ENCODE results near the gene PDZD8.

Gene PDZD8

DNA sequence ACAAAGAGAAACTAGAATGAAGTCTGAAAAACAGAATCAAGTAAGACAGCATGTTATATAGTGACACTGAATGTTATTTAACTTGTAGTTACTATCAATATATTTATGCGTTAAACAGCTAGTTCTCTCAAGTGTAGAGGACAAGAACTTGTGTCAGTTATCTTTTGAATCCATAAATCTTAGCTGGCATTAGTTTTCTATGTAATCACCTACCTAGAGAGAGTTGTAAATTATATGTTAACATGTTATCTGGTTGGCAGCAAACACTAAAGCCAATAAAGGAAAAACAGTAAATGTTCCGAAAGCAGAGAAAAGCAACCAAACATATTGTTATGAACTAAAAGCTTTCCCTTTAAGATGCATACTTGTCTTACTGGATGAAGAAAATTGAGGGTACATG lies 97.6 kb downstream of the PDZD8 start:
- no peak for DNase-seq

- no peak for DNase-seq
These were observed 100.1 kb downstream of the PDZD8 start for GRCh38 chr10:117275121-117275520.

GRCh38 chr10:117274509-117274908 lies 100.7 kb downstream of the PDZD8 start:
- DNase-seq: no peak

DNA sequence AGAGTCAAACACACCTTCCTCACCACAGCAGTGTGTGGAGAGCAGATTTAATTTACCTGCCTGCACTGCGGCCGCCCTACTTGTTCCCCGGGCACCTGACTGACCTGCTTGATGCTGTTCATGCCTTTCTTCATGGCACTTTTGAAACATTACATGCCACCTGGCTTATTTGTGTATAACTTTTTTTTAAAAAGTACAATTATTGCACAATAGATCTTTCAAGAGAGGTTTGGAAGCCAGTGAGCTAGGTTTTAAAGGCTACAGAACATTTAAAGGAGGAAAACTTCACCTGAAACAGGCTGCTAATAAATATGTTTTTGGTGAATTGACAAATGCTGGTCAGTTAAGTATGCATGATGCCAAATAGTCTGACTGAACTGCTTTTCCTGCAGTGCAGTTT lies 101.3 kb downstream of the PDZD8 start:
- DNase-seq: no peak

- DNase-seq: no peak
These were observed 102.8 kb downstream of the PDZD8 start for GRCh38 chr10:117272195-117273076.

- DNase-seq: no peak
These were observed 103.8 kb downstream of the PDZD8 start for GRCh38 chr10:117271427-117271826.

- DNase-seq: no peak
These were observed 106.3 kb downstream of the PDZD8 start for GRCh38 chr10:117268907-117269306.

DNA sequence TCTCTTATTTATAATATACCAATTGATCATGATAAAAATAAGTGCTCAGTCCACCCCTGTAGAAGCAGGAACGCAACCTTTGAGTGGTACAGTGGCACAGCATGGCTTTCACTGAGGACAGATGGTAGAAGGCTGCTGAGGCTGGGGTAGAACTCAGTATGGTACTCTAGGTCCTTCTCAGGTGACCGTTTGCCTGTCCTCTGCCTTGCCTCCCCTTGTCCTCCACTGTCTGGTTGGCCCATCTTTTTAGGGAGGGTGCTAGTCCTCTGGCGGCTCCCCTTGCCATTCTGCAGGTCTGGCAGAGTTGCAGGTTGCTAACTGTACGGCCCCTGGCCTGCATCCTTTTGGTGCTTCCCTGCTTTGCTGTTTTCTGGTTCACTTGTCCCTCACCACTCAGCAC lies 107.0 kb downstream of the PDZD8 start:
- no peak for DNase-seq

DNA sequence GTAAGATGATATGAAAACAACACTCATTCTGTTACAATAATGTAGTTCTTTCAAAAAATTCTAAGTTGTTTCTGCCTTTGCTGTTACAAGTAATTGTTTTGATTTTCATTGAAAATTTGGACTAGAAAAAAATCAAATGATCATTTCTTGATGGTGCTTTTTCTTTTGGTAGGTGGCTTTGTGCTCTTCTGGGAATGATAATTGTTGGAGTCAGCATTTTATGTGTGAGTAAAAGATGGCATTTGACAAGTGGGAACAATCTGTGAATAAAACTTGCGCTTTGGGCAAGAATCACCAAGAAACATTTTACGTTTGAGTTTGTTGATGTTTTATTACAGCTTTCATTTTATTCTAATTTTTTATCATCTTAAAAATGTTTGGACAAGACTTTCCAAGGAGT lies 108.4 kb downstream of the PDZD8 start:
- DNase-seq: no peak

DNA sequence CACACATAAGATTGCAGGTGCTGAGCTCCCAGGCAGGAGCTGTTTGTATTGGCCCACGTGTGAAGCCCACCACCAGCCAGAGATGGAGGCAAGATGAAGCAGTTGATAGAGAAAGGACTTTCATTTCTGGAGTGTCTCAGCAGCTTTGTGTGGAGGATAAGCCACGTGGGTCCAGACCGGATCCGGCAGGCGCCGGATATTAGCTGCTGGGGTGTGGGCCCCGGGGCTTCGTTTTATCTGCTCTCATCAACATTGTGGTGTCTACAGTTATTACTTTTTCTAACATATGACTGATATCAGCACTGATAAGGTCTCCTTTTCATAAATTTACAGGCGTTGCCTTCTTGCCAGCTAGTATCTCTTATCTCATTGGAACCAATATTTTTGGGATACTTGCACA lies 108.8 kb downstream of the PDZD8 start:
- DNase-seq: peak in 1 of 5 experiments; percentile 71

GRCh38 chr10:117264782-117265181 lies 110.5 kb downstream of the PDZD8 start:
- no peak for DNase-seq

DNA sequence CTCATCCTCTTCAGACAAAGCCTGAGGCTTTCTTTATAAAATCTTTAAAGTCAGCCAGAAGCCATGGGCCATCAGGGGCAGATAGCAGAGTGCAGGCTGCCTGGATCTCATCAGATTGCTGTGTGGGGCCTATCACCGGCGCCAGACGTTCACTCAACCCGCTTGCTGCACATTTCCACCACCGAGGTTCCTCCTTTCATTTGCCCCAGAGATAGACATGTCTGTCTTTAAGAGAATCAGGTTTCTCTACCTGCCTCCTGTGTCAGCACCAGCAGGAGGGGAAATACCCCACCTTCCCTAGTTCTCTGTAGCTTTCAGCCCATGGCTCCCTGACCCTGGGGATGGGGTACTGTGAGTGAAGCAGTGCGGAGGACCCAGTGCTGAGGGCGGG lies 112.3 kb downstream of the PDZD8 start:
- no peak for DNase-seq

DNA sequence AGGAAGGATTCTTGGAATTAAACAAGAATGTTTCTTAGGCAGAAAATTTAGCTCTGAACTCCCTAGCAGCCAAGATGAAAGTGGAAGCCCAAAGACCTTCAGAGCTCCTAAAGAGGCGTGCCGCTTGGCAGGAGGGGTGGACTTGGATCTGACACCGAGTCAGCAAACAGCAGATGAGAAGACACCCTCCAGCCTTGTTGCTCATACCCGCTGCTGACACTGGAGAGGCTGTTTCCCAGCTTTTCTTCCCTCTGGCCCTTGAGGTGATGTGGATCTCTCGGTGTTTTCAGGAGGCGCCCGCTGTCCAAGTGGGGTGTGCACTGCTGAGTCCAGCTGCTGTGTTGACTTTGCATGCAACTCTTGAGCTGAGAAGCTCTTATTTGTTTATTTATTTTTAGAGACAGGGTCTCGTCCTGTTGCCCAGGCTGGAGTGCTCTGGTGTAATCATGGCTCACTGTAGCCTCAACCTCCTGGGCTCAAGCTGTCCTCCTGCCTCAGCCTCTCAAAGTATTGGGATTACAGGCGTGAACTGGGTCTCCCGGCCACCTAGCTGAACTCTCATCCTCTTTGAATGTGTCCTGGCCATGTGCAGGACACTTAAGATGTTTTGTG lies 112.8 kb downstream of the PDZD8 start:
- no peak for DNase-seq

DNA sequence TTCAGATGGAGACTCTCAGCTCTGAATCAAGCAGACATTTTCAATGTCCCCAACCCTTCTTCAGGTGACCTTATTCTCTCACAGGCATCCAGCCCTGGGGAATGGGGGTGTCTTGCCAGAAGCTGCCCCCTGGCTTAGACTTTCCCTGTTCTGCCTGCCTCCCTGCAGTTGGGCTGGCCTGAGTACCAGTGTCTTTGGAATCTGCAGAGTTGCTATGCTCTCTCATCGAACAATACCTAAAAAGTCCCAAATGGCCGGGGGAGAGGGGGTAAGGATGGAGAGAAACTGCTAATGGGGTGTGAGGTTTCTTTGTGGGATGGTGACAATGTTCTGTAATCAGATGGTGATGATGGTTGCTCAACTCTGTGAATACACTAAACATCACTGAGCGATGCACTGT lies 113.7 kb downstream of the PDZD8 start:
- no peak for DNase-seq

DNA sequence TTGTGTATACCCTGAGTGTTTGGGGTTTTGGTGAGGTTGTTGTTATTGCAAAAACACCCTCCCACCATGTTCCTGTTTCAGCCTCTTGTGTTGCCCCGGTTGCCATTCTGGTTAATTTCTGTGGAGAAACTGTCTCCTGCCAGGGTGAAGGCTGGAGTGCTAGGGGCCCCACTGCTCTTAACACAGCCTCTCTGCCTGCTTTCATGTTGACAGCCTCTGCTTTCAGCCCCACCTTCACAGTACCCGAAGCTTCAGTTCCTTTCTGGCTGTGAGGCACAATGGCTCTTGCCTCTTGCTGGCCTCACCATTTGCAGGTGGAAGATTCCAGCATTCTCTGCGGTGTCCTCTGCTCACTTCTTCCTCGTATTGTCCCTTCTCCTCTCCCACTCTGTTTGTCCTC lies 115.2 kb downstream of the PDZD8 start:
- DNase-seq: peak in 1 of 5 experiments; percentile 50

- DNase-seq: no peak
These were observed 116.0 kb downstream of the PDZD8 start for GRCh38 chr10:117259279-117259678.

DNA sequence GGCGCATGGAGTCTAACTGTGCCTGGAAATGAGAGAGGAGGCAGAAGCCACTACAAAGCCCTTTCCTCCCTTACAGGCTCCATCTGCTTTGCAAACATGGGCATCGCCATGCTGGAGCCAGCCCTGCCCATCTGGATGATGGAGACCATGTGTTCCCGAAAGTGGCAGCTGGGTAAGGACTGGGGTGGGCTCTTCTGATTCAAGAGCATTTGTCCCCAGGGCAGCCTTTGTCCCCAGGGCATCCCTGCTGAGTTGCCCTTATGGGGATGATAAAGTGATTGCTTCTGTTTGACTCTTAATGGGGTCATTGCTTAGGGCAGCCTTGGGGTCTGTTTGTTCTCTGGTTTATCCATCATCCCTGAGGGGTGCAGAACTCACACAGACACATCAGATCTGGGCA lies 117.5 kb downstream of the PDZD8 start:
- DNase-seq: no peak

GRCh38 chr10:117256910-117257309 lies 118.3 kb downstream of the PDZD8 start:
- no peak for DNase-seq

GRCh38 chr10:117255835-117256460 lies 119.3 kb downstream of the PDZD8 start:
- DNase-seq: no peak

- no peak for DNase-seq
These were observed 120.2 kb downstream of the PDZD8 start for GRCh38 chr10:117254774-117255735.

- no peak for DNase-seq
These were observed 120.9 kb downstream of the PDZD8 start for GRCh38 chr10:117254338-117254737.

DNA sequence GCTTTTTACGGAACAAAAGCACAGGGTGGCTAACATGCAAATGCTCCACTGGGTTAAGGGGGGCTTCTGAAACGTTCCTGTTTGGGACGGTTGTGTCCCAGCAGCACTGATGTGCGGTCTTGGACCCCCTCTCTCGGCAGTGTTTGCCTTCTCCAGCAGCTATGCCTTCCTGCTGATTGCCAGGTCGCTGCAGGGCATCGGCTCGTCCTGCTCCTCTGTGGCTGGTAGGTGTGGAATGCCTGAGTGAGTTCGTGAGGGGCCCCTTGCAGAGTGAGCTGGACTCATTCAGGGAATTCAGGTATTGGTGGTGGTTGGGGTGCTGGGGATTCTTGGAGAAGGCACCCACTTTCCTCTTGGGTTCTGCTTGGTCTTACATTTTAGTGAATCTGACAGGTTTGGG lies 121.3 kb downstream of the PDZD8 start:
- no peak for DNase-seq

GRCh38 chr10:117250411-117250810 lies 124.8 kb downstream of the PDZD8 start:
- DNase-seq: peak in 1 of 5 experiments; percentile 14
